ENCODE results near the gene RALA. TPM values are rescaled to one million over a fixed set of nuclear protein-coding genes. Genes with fewer than 3 reads are reported as not detected.

The RALA gene
- total RNA-seq, 1 experiment from 2014 or later, result 27.3 TPM

- ChIA-PET RAD21 (ENCODE audit: low non-redundant PET in 1 of 2, low total read pairs in 2 of 2, uncharacterized antibody in 2 of 2, unreplicated experiment in 2 of 2) (interaction anchor here (0.6 to 2.0 kb wide), 12 partner anchors 41 to 316 kb away, joined by 3 to 15 read pairs (median 4); no protein-coding TSS in a partner anchor), POLR2A (interaction anchor here (0.9 to 2.5 kb wide), 3 partner anchors 167 to 472 kb away, joined by 3 to 8 read pairs (median 8); no protein-coding TSS in a partner anchor), CTCF (interaction anchor here (0.6 to 5.3 kb wide), 26 partner anchors 9 to 652 kb away, joined by 3 to 112 read pairs (median 6); partner anchors contain the start of gene RALA)
- Histone ChIP-seq H3K9me2 (ENCODE audit: insufficient read depth) (no peaks in the 10 kb centered on the region), H3K4me3 (replicated peaks in 1 of 2; ENCODE audit: low read depth in 1 of 2, low read length in 2 of 2) (no peak overlapping the region), H3K36me3 (ENCODE audit: control insufficient read depth in 1 of 2, insufficient read depth in 2 of 2, low read length in 2 of 2) (no peaks in the 10 kb centered on the region), H3K27ac (ENCODE audit: low read depth, low read length) (no peak overlapping the region), H2AFZ (ENCODE audit: low read depth, low read length, poor library complexity, severe bottlenecking) (no peak overlapping the region), H3K27me3 (ENCODE audit: insufficient read depth, low read length) (no peaks in the 10 kb centered on the region), H3K9ac (ENCODE audit: low read length) (peak overlapping the region; percentile 29; the same call in 1 of the 2 replicates), H3K4me1 (ENCODE audit: control insufficient read depth in 1 of 2, insufficient read depth in 2 of 2, low read length in 2 of 2) (peaks cover 0 to 5% of the 10 kb centered on the region in 2 experiments; a peak in 1 of 4 replicates), H3K79me2 (ENCODE audit: insufficient read depth, low read length) (no peaks in the 10 kb centered on the region), H4K20me1 (ENCODE audit: insufficient read depth) (no peaks in the 10 kb centered on the region), H3K4me2 (ENCODE audit: low read length) (no peak overlapping the region), H3K9me3 (ENCODE audit: control insufficient read depth in 1 of 2, insufficient read depth in 1 of 2, low read depth in 1 of 2, low read length in 2 of 2) (no peaks in the 10 kb centered on the region)
- ATAC-seq (peak; percentile 93), DNase-seq (ENCODE audit: low read depth, low spot score) (peak; percentile 87)
- no TSS peak for BruUV-seq (replicated peaks)
- intact Hi-C loops (cut with micrococcal nuclease), result loop anchor here (1.0 to 5.0 kb wide), 4 partner anchors 162 to 477 kb away; no protein-coding TSS in a partner anchor
- TF ChIP-seq CTCF (IDR thresholded peaks at IDR 0.05 in 2 of 3, conservative IDR thresholded peaks at IDR 0.05 in 1 of 3; ENCODE audit: borderline replicate concordance in 1 of 3, insufficient read depth in 1 of 3, low read depth in 2 of 3, low read length in 2 of 3), result peak; percentile 73 to 90 (median 85)
- no peak for TF ChIP-seq EZH2phosphoT487 (IDR thresholded peaks at IDR 0.05; ENCODE audit: borderline replicate concordance)
- TF ChIP-seq YY1 (IDR thresholded peaks at IDR 0.05; ENCODE audit: extremely low read depth, insufficient replicate concordance, low read depth, low read length), result no peak
- no peak for TF ChIP-seq REST (IDR thresholded peaks at IDR 0.05; ENCODE audit: low read depth)
- TF ChIP-seq EGR1 (IDR thresholded peaks at IDR 0.05; ENCODE audit: low read depth), result no peak
- TF ChIP-seq JUND (IDR thresholded peaks at IDR 0.05), result no peak
- peak; percentile 64; the same call in 1 of the 2 replicates for TF ChIP-seq CBX3 (IDR thresholded peaks at IDR 0.05; ENCODE audit: low read depth)
- no peak for TF ChIP-seq CEBPB (IDR thresholded peaks at IDR 0.05; ENCODE audit: low read depth)
- TF ChIP-seq EZH2 (IDR thresholded peaks at IDR 0.05), result no peak
- TF ChIP-seq POLR2AphosphoS5 (IDR thresholded peaks at IDR 0.05; ENCODE audit: low read depth, low read length), result no peak
- TF ChIP-seq POLR2A (IDR thresholded peaks at IDR 0.05; ENCODE audit: borderline replicate concordance, extremely low read depth, insufficient read depth, insufficient read length), result no peak
- TF ChIP-seq TCF7L2 (IDR thresholded peaks at IDR 0.05; ENCODE audit: borderline replicate concordance, extremely low read depth, insufficient read depth, insufficient read length), result no peak
- peak; percentile 96 for TF ChIP-seq RAD21 (IDR thresholded peaks at IDR 0.05; ENCODE audit: low read depth)
- TF ChIP-seq FOSL1 (IDR thresholded peaks at IDR 0.05; ENCODE audit: low read depth), result no peak
- no peak for TF ChIP-seq ZBTB33 (IDR thresholded peaks at IDR 0.05; ENCODE audit: extremely low read depth, insufficient replicate concordance, low read length)
- peak; percentile 95 for TF ChIP-seq MAX (IDR thresholded peaks at IDR 0.05)
- TF ChIP-seq SRF (IDR thresholded peaks at IDR 0.05; ENCODE audit: low read depth), result no peak
- no peak for TF ChIP-seq ZNF274 (IDR thresholded peaks at IDR 0.05; ENCODE audit: low read depth, low read length)
- TF ChIP-seq SIN3A (IDR thresholded peaks at IDR 0.05; ENCODE audit: low read depth), result no peak
Observed at GRCh38 chr7:39580149-39580874, 43.1 kb upstream of the RALA start.
